HG03565 (cell line): ENCODE results near the gene AXIN1.
"Not testable (repeated sequence)": the region's sequence is repeated elsewhere in the genome, so short reads cannot be mapped to it uniquely, and the experiment has no call there.

Experiments
- ATAC-seq: cut with Tn5 transposase; IDR thresholded peaks from one replicate; pipeline ENCODE4 v1.9.1; 2021; ENCODE audit warnings: mild to moderate bottlenecking, moderate library complexity; ENCODE audit not compliant: unreplicated experiment

The AXIN1 gene

GRCh38 chr16:334164-334832 is 18.2 kb downstream of the AXIN1 start:
- ATAC-seq = not testable (repeated sequence)

GRCh38 chr16:333406-334094 is 19.0 kb downstream of the AXIN1 start:
- no peak for ATAC-seq

GRCh38 chr16:331181-331814 is 21.2 kb downstream of the AXIN1 start:
- ATAC-seq = not testable (repeated sequence)

GRCh38 chr16:330741-331140 is 21.8 kb downstream of the AXIN1 start:
- ATAC-seq = no peak

- ATAC-seq = no peak
Measured at GRCh38 chr16:325375-326145, 27.0 kb downstream of the AXIN1 start.

GRCh38 chr16:324451-325334 is 27.8 kb downstream of the AXIN1 start:
- ATAC-seq = no peak

- no peak for ATAC-seq
Measured at GRCh38 chr16:324201-324450, 28.4 kb downstream of the AXIN1 start.

GRCh38 chr16:322476-323143 is 29.9 kb downstream of the AXIN1 start:
- no peak for ATAC-seq

- ATAC-seq = no peak
Measured at GRCh38 chr16:321532-321931, 31.0 kb downstream of the AXIN1 start.

GRCh38 chr16:320206-320605 is 32.3 kb downstream of the AXIN1 start:
- ATAC-seq = no peak

- no peak for ATAC-seq
Measured at GRCh38 chr16:318628-319027, 33.9 kb downstream of the AXIN1 start.

- ATAC-seq = no peak
Measured at GRCh38 chr16:317583-317982, 34.9 kb downstream of the AXIN1 start.

- no peak for ATAC-seq
Measured at GRCh38 chr16:316741-317464, 35.6 kb downstream of the AXIN1 start.

- ATAC-seq = no peak
Measured at GRCh38 chr16:314795-315299, 37.7 kb downstream of the AXIN1 start.

- ATAC-seq = no peak
Measured at GRCh38 chr16:314351-314750, 38.2 kb downstream of the AXIN1 start.

GRCh38 chr16:311725-312124 is 40.8 kb downstream of the AXIN1 start:
- ATAC-seq = no peak

- ATAC-seq = no peak
Measured at GRCh38 chr16:309476-309875, 43.0 kb downstream of the AXIN1 start.

GRCh38 chr16:307691-308312 is 44.7 kb downstream of the AXIN1 start:
- ATAC-seq = no peak

- no peak for ATAC-seq
Measured at GRCh38 chr16:306911-307370, 45.6 kb downstream of the AXIN1 start.
